Left kidney (tissue), 2 donors: ENCODE measurements around the gene TRIM62. TPM values are rescaled to one million over a fixed set of nuclear protein-coding genes. Genes with fewer than 3 reads are reported as not detected.

Source experiments
- DNase-seq: peaks from one replicate; pipeline ENCODE4 v3.0.0-alpha.2; 2013
- polyA plus RNA-seq: library from polyadenylated mRNA; unstranded; fragments of 120-200 nt; gene quantifications from one replicate; pipeline ENCODE4 v1.2.1, GENCODE V29; 2013; ENCODE audit not compliant: insufficient read length

TRIM62 gene
- polyA plus RNA-seq, 1 donor = 7.5 TPM

- no peak for DNase-seq
Observed at GRCh38 chr1:33099290-33100118, 82.3 kb downstream of the TRIM62 start.

- no peak for DNase-seq
Observed at GRCh38 chr1:33098371-33098770, 83.5 kb downstream of the TRIM62 start.

- no peak for DNase-seq
Observed at GRCh38 chr1:33097762-33098161, 84.1 kb downstream of the TRIM62 start.

GRCh38 chr1:33097137-33097611 lies 84.7 kb downstream of the TRIM62 start:
- DNase-seq = no peak

GRCh38 chr1:33096363-33097005 lies 85.4 kb downstream of the TRIM62 start:
- DNase-seq = no peak

Other genes with a start within 250 kb of the TRIM62 start
- gene RNF19B, start 217.2 kb downstream of the TRIM62 start, polyA plus RNA-seq = 16.1 TPM
- 236 TPM for gene AK2, start 145.2 kb downstream of the TRIM62 start, polyA plus RNA-seq
- gene AZIN2, start 100.9 kb downstream of the TRIM62 start, polyA plus RNA-seq = 5.9 TPM
- gene ZNF362, start 74.4 kb upstream of the TRIM62 start, polyA plus RNA-seq = 57.1 TPM
- gene A3GALT2, start 139.1 kb upstream of the TRIM62 start, polyA plus RNA-seq = not detected
- gene PHC2, start 249.1 kb upstream of the TRIM62 start, polyA plus RNA-seq = 103 TPM